HG03442 (cell line): Measurements from ENCODE around the gene ACOT2.
"Not testable (repeated sequence)": the region's sequence is repeated elsewhere in the genome, so short reads cannot be mapped to it uniquely, and the experiment has no call there.

Experiments used
- ATAC-seq: cut with Tn5 transposase; IDR thresholded peaks from one replicate; pipeline ENCODE4 v1.9.1; 2021; ENCODE audit warnings: mild to moderate bottlenecking, moderate library complexity; ENCODE audit not compliant: unreplicated experiment

ACOT2 gene

GRCh38 chr14:73567951-73568885 lies 795 bp upstream of the ACOT2 start:
- ATAC-seq = no peak

DNA sequence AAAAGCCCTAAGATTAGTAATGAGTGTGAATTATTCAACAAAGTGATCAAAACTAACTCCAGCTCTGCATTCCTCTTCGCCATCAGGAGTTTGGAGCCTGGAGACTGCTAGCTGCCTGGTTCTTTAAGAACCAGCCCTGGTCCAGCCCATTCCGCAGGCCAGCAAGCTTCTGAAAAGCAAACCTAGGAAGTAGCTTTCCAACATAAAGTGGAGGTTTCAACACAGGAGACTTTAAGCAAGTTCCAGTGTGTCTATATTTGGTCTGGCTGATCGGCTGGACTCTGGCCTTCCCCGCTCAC lies 178 bp upstream of the ACOT2 start:
- ATAC-seq = not testable (repeated sequence)

- ATAC-seq = not testable (repeated sequence)
Measured at GRCh38 chr14:73570913-73571312, 1.9 kb downstream of the ACOT2 start.

- not testable (repeated sequence) for ATAC-seq
Measured at GRCh38 chr14:73573034-73573433, 4.0 kb downstream of the ACOT2 start.

DNA sequence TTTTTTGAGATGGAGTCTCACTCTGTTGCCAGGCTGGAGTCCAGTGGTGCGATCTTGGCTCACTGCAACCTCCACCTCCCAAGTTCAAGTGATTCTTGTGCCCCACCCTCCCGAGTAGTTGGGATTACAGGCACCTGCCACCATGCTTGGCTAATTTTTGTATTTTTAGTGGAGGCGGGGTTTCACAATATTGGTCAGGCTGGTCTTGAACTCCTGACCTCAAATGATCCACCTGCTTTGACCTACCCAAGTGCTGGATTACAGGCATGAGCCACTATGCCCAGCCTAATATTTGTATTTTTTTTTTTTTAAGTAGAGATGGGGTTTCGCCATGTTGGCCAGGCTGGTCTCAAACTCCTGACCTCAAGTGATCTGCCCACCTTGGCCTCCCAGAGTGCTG lies 4.7 kb downstream of the ACOT2 start:
- not testable (repeated sequence) for ATAC-seq

- not testable (repeated sequence) for ATAC-seq
Measured at GRCh38 chr14:73574251-73574650, 5.2 kb downstream of the ACOT2 start.

- no peak for ATAC-seq
Measured at GRCh38 chr14:73576391-73576790, 7.4 kb downstream of the ACOT2 start.

DNA sequence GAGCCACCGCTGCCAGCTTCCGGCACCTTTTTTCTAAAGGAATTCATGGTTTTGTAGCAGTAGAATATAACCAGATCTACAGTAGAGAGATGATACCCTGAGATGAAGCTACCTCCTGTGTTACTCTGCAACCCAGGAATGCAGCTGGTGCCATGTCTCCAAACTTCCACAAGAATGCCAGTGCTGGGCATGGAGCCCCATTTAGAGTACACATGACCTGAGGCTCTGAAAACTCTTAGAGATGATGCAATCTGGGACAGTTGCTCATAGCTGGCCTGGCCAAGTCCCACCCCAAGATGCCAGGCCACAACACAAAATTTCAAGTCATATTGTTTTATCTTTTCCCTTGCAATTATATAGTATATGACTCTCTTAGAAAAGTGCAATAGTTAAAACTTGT lies 8.2 kb downstream of the ACOT2 start:
- not testable (repeated sequence) for ATAC-seq

GRCh38 chr14:73582102-73582979 lies 13.3 kb downstream of the ACOT2 start:
- ATAC-seq = not testable (repeated sequence)

GRCh38 chr14:73588695-73589094 lies 19.7 kb downstream of the ACOT2 start:
- ATAC-seq = no peak

GRCh38 chr14:73589116-73589515 lies 20.1 kb downstream of the ACOT2 start:
- ATAC-seq = no peak

DNA sequence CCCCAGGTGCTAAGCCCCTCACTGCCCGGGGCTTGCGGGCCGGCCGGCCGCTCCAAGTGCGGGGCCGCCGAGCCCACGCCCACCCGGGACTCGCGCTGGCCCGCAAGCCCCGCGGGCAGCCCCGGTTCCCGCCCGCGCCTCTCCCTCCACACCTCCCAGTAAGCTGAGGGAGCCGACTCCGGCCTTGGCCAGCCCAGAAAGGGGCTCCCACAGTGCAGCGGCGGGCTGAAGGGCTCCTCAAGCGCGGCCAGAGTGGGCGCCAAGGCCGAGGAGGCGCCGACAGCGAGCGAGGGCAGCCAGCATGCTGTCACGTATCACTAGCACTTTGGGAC lies 21.6 kb downstream of the ACOT2 start:
- ATAC-seq = not testable (repeated sequence)

DNA sequence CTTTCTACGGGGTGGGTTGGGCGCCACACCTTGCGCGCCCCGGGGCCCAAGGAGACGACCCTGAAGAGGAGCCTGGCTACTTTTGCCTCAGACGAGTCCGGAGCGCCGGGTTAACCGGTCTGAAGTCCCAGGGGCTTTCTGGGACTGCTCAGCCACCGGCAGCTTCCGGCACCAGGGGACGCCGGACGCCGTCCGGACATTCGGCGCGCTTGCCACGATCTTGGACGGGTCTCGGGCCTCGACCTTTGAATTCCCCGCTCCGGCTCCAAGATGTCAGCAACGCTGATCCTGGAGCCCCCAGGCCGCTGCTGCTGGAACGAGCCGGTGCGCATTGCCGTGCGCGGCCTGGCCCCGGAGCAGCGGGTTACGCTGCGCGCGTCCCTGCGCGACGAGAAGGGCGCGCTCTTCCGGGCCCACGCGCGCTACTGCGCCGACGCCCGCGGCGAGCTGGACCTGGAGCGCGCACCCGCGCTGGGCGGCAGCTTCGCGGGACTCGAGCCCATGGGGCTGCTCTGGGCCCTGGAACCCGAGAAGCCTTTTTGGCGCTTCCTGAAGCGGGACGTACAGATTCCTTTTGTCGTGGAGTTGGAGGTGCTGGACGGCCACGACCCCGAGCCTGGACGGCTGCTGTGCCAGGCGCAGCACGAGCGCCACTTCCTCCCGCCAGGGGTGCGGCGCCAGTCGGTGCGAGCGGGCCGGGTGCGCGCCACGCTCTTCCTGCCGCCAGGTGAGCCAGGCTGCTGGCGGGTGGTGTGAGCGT lies 22.9 kb downstream of the ACOT2 start, which contains the start of gene ACOT4:
ACOT4 (plus strand) TSS at position 184 of the 760 bp plus-strand sequence; CDS start at position 271, 87 bp downstream.
- ATAC-seq = no peak

- no peak for ATAC-seq
Measured at GRCh38 chr14:73594491-73594890, 25.5 kb downstream of the ACOT2 start.

GRCh38 chr14:73599499-73599898 lies 30.5 kb downstream of the ACOT2 start:
- no peak for ATAC-seq

DNA sequence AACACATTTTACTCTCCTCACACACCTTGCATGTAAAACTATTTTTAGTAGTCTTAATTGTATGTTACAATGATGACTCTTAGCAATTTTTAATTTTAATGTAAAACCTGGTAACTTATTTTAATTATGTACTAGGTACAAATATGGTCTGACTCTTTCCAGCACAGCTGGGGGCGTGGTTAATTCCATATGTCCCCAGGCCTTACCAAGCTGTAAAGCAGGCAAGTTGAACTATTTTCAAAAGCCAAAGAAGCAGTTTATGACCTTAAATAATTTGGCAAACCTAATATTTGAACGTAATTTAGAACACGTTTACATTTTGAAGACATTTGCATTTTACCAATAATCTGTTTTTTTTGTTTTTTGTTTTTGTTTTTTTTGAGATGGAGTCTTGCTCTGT lies 34.0 kb downstream of the ACOT2 start:
- ATAC-seq = no peak

- no peak for ATAC-seq
Measured at GRCh38 chr14:73606271-73606670, 37.3 kb downstream of the ACOT2 start.

- no peak for ATAC-seq
Measured at GRCh38 chr14:73607241-73607640, 38.2 kb downstream of the ACOT2 start.

DNA sequence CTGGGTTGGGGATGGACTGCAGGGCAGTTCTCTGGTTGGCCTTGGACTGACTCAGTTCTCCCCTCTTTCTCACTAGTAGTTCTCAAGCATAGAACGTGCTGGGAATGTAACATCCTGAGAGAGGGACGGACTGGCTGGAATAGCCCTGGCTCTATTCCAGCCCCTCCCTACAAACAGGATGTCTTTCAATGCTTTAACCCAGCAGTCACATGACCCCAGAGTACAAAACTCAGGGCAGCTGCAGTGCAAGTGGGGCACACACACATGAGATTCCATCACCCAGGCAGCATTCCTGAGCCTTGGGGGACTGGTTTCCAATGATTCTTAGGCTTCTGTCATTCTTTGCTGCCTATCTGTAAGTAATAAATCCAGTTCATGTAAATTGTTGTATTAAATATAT lies 41.7 kb downstream of the ACOT2 start:
- ATAC-seq = no peak

DNA sequence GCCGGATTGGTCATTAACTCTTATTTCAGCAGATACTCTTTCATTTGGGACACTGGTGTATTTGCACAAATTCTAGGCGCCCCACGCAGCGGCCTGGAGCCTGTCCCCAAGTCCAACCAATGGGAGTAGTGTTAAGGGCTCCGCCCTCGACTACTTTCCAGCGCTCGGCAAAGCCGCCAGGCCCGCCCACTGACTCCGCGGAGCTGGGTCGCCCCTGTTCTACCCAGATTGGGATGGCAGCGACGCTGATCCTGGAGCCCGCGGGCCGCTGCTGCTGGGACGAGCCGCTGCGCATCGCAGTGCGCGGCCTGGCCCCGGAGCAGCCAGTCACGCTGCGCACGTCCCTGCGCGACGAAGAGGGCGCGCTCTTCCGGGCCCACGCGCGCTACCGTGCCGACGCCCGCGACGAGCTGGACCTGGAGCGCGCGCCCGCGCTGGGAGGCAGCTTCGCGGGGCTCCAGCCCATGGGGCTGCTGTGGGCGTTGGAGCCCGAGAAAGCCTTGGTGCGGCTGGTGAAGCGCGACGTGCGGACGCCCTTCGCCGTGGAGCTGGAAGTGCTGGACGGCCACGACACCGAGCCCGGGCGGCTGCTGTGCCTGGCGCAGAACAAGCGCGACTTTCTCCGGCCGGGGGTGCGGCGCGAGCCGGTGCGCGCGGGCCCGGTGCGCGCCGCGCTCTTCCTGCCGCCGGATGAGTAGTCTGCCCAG lies 43.5 kb downstream of the ACOT2 start, which contains the start of gene ACOT6:
ACOT6 (plus strand) TSS at position 179 of the 707 bp plus-strand sequence; CDS start at position 234, 55 bp downstream.
- ATAC-seq = peak; percentile 77
